HL-60 (cell line): ENCODE measurements around the gene SFXN1.

Experiments
- SPI1 ChIP-seq: IDR thresholded peaks from 2 replicates; pipeline ENCODE4 v1.6.1; 2012; ENCODE audit warnings: low read depth, mild to moderate bottlenecking, borderline replicate concordance
- TF ChIP-seq, protein P1 (sequence below): IDR thresholded peaks from one replicate; pipeline ENCODE4 v1.5.1; 2011; ENCODE audit warnings: low read length, control low read depth, inconsistent platforms; ENCODE audit not compliant: insufficient read depth

DNA sequence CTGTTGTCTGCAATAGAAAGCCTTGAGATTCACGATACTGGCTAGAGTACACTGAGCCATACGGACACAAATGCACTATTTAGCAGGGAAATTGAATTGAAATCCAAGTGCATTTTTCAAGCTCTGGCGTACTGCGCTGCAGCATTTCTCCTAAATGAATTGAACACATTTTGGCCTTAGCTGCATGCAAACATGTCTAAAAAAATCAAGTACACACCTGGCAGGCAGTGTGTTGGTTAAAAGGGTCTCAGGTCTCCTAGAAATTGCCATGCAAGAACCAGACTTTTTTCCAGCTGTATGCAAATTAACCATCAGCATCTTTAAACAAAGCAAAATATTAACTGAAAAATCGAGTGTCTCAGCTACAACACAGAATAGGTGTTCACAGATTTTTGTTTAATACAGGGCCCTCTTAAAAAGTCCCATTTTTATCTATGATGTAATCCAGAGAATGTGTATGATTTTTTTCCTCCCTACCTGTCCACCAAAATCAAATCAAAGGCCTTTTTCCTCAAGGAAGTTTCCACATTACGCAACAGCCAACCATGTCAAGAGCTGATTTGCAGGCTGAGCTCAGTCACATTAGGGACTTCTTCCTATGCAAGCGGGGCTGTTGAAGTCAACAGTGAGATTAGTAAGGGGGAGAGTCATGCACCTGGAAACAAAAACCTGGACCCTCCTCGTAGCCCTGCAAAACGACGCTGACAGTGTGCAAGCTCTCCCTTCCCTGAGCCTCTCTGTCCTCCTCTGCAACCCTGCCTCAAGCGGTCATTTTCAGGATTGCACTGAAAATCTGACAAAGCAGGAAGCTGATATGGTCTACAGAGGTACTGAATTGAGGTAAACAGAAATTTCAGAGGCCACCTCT is 14.1 kb upstream of the SFXN1 start:
- TF ChIP-seq SPI1 = no peak
- TF ChIP-seq, protein P1, sequence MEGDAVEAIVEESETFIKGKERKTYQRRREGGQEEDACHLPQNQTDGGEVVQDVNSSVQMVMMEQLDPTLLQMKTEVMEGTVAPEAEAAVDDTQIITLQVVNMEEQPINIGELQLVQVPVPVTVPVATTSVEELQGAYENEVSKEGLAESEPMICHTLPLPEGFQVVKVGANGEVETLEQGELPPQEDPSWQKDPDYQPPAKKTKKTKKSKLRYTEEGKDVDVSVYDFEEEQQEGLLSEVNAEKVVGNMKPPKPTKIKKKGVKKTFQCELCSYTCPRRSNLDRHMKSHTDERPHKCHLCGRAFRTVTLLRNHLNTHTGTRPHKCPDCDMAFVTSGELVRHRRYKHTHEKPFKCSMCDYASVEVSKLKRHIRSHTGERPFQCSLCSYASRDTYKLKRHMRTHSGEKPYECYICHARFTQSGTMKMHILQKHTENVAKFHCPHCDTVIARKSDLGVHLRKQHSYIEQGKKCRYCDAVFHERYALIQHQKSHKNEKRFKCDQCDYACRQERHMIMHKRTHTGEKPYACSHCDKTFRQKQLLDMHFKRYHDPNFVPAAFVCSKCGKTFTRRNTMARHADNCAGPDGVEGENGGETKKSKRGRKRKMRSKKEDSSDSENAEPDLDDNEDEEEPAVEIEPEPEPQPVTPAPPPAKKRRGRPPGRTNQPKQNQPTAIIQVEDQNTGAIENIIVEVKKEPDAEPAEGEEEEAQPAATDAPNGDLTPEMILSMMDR = peak; percentile 69
